GM18870 (cell line): ENCODE data around the gene SUSD1.
"Not testable (repeated sequence)": the region's sequence is repeated elsewhere in the genome, so short reads cannot be mapped to it uniquely, and the experiment has no call there.

Experiments used
- ATAC-seq: cut with Tn5 transposase; IDR thresholded peaks from one replicate; pipeline ENCODE4 v1.9.1; 2021; ENCODE audit warnings: moderate library complexity; ENCODE audit not compliant: unreplicated experiment

SUSD1 gene

GRCh38 chr9:112132356-112132755, 42.7 kb downstream of the SUSD1 start:
- ATAC-seq, result no peak

DNA sequence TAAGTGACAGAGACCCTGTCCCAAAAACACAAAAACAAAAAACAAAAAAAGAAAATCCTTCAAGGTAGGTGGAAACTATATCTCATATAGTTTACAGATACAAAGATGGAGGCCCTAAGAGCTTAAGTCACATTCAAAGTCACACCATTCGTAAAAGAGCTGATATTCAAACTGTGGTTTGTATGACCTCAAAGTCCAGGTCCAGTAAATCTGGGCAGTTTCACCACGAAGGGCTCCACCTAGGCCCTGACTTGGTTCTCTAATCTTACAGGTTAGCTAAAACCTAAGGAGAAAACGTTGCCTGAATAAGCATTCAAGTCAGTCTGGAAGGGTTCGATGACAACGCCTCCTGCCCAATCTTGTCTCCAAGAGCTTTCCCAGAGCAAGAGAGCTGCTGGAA, 44.1 kb downstream of the SUSD1 start:
- no peak for ATAC-seq

DNA sequence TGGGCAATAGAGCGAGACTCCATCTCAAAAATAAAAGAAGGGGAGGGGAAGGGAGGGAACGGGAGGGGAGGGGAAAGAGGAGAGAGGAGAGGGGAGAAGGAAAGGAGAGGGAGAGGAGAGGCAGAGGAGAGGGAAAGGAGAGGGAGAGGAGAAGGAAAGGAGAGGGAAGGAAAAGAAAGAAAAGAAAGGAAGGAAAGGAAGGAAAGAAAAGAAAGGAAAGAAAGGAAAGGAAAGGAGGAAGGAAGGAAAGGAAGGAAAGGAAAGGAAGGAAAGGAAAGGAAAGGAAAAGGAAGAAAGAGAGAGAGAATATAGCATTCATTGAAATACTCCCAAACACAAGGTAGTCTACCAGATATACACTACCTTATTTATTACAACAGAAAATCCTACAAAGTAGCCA, 44.8 kb downstream of the SUSD1 start:
- no peak for ATAC-seq

DNA sequence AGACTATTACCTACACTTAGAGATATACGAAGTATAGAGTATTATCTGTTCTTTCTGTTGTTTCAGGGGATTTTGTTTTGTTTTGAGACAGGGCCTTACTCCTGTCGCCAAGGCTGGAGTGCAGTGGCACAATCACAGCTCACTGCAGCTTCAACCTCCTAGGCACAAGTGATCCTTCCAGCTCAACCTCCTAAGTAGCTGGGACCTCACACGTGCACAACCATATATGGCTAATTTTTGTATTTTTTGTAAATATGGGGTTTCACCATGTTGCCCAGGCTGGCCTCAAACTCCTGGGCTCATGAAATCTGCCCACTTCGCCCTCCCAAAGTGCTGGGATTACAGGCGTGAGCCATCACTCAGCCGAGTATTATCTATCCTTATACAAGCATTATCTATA, 45.9 kb downstream of the SUSD1 start:
- ATAC-seq, result no peak

GRCh38 chr9:112128399-112128798, 46.7 kb downstream of the SUSD1 start:
- not testable (repeated sequence) for ATAC-seq

GRCh38 chr9:112127281-112127680, 47.8 kb downstream of the SUSD1 start:
- no peak for ATAC-seq

- ATAC-seq, result no peak
These were observed 49.1 kb downstream of the SUSD1 start for GRCh38 chr9:112125951-112126388.

GRCh38 chr9:112124156-112124555, 50.9 kb downstream of the SUSD1 start:
- ATAC-seq, result no peak

- ATAC-seq, result no peak
These were observed 53.5 kb downstream of the SUSD1 start for GRCh38 chr9:112121633-112122032.

- no peak for ATAC-seq
These were observed 54.6 kb downstream of the SUSD1 start for GRCh38 chr9:112120439-112120925.

DNA sequence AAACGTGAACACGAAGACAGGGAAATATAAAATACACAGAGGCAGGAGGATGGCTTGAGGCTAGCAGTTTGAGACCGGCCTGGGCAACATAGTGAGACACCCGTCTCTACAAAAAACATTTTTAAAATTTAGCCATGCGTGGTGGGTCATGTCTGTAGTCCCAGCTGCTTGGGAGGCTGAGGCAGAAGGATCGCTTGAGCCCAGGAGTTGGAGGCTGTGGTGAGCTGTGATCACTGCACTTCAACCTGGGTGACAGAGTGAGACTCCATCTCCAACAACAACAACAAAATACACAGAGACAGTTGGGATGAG, 55.1 kb downstream of the SUSD1 start:
- no peak for ATAC-seq

DNA sequence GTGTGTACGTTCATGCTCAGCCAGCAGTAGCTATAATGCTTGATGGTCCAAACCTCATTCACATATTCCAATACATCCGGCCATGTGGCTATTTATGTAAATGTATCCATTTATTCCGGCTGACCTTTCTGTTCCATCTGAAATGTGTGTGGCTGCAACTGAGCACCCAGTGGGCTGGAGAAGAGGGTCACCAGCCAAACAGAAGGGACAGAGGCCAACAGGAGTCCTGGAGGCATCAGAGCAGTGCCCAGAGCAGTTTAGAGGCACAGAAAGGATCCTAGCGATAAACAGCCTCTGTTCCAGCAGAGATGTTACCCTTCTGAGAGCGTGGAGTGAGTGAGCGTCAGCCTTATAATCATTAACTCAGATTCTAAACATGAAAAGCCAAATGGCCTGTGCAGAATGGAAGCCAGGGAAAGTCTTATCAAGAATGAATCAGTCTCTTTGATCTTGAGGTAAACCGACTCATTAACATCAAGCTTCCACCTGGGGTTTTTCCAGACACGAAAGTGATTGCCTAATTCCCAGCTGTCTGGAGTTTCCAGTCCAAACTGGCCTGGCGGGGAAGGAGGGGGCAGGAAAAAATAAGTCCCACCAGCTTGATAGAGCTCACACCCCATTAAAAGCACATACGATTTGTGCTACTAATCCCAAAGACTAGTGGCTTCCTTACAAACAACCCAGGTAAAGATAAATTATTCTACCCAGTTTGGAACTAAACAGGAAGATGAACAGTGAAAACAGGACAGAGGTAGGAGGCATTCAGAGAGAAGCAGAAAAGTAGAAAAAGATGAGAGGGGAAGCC, 55.7 kb downstream of the SUSD1 start:
- no peak for ATAC-seq

- ATAC-seq, result no peak
These were observed 57.1 kb downstream of the SUSD1 start for GRCh38 chr9:112118009-112118408.

DNA sequence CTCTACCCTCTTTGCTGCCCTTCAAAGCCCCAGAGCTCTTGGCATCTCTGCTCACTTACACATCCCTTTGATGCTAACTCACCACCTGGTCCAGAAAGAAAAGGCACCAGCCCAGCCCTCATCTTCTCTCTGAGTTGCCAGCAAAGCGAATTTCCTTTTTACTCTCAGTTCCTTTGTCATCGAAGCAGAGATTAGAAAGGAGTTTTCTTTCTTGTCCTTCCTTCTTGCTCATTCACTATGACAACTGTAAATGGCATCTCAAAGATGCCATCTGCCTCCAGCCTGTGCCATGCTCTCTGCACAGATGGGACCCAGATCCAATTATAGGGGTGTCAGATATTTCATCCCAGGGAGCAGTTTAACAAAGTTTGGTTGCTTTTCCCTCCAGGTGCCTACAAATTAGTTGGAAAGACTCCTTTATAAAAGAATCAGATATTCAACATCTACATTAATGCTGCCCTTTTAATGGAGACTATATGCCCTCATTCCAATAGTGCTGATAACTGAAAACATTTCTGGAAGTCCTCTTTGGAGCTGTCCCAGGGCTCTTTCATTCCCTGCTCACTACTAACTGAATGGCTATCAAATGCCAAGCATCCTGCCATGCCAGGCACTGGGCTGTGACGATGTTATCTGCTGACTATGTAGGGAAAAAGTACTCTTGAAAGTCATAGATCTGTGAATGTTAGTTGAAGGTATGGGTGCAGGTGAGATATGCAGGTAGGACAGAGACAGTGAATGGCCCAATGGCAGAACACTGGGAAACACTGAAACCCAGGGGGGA, 58.9 kb downstream of the SUSD1 start:
- ATAC-seq, result no peak

DNA sequence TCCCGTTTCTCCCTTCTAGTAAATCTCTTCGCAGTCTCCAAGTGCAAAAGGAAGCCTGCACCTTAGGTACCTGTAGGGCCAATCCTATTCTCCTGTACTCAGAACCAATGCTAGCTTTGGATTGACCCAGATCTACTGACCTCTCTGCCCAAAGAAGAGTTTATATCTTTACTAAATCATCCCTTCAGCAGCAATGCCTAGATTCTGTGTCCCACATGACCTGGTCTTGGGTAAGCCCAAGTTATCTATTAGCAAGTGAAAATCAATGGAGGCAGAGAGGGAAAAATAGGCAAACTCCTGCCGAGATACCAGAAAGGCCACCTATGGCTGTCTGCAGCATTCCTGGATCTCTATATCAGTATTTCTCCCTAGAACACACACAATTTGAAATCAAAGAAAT, 60.0 kb downstream of the SUSD1 start:
- no peak for ATAC-seq

GRCh38 chr9:112112941-112113681, 62.0 kb downstream of the SUSD1 start:
- no peak for ATAC-seq

DNA sequence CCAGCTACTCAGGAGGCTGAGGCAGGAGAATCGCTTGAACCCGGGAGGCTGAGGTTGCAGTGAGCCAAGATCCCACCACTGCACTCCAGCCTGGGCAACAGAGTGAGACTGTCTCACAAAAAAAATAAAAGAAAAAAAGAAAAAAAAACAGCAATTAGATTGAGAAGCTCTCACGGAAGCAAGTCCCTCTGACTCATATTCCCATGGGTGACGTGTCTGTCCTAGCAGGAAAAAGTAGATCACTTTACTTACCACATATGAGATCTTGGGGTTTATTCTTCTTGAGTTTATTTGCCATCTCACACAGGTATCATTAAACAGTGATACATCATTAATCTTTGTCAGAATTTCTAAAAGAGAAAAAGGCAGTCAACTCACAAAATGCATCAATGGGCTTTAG, 62.6 kb downstream of the SUSD1 start:
- no peak for ATAC-seq

DNA sequence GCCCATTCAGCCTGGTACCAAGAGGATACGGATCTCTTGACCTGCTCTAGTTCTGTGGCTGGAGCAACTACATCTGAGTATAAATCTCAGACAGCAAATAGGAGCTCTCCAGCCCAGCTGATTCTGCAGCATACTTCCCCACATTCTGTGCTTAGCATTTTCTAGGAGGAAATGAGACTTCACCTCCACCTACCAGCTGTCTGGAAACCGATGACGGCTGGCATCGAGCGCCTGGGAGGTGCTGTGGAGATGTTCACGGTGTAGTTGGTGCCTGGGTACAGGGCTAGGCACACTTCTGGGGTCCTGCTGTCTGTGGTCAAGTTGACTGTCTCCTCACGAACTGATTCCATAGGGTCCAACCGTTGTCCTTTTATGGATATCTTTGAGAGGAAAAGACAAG, 63.6 kb downstream of the SUSD1 start:
- ATAC-seq, result no peak

DNA sequence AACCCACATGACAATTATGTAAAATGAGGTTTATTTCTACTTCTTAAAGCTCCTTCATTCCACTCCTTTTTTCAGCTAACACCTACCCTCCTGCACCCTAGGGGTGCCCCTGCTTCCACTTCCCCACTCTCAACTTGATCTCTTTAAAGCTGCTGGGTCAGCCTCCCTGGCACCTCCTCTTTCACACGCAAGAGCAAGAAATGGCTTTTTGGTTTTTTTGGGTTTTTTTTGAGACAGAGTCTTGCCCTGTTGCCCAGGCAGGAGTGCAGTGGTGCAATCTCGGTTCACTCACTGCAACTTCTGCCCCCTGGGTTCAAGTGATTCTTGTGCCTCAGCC, 64.4 kb downstream of the SUSD1 start:
- no peak for ATAC-seq

GRCh38 chr9:112110094-112110776, 64.9 kb downstream of the SUSD1 start:
- ATAC-seq, result no peak

- no peak for ATAC-seq
These were observed 70.2 kb downstream of the SUSD1 start for GRCh38 chr9:112104901-112105300.
